ENCODE data around the gene SLC4A2.

Gene SLC4A2

DNA sequence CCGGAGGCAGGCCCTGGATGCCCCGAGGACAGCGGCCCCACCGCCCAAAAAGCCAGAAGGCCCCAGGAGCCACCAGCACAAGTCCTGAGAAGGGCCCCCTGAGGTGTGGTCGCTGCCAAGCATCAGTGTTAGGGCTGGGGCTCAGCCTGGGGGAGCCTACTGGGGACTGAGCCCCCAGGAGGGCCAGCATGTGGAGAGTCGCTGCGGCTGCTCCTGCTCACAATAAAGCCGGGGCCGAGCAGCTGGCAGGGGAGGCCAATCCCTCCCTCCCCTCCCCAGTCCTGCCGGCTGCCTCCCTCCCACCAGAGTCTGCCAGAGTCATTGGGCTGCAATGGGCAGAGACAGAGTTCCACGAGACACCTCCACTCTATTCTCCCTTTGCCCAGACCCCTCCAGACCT lies 14.1 kb upstream of the SLC4A2 start:
- DNase-seq = no peak

DNA sequence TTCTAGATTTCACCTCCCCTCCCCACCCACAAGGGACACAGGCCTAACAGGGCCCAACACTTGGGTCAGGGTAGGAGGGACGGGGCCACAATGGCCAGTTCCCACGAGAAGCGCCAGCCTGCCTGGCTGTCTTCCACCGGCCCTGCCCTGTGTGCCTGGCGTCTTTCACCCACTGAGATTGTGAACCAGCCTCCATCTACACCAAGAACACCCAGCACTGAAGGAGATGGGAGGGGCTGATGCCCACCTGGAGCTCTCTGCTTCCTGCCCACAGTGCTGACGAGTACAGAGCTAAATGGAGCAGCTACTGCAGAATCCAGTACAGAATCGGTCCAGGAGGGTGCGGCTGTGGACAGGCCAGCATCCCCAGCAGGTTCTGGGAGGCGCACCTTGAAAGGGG lies 13.4 kb upstream of the SLC4A2 start:
- DNase-seq = no peak

DNA sequence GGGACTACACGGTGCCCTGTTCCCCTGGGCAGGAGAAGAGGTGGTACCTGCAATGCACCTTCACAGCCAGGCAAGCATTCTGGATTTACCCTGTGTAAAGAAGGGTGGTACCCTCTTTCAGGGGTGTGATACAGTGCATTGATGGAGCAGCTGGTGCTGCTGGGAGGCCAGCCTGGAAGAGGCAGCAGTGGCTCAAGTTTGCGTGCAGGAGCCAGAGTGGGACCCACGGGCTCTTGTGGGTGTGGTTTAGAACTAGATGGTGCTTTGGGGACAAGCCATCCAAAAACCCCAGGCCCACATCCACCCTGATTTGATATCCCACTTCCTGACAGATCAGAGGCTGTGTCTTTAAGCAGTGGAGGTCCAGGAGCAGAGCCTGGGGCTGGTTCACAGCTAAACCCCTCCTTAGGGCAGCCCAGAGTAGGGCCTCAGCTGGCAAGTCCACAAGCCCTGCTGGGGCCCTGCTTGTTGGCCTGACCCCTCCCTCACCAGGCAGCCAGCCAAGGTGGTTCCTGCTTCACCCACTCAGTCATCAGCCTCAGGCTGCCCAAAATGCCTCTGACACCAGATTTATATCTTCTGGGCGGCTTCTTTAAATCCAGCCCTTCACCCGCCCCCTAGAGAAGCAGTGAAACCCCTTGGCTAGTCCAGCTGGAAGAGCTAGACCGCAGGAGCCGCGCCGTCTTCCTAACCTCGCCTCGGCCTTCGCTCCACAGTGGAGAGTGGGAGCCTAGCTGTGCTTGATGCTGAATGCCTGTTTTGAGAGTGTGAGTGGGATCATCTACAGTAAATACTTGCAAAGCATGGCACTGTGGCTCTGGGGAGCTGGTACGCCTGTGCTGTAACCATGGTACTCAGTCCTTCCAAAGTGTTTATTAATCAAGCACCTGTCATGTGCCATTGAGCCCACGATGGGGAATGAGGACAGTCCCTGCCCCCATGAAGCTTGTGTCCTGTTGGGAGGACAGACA lies 12.5 kb upstream of the SLC4A2 start:
- peak; percentile 89 for DNase-seq

DNA sequence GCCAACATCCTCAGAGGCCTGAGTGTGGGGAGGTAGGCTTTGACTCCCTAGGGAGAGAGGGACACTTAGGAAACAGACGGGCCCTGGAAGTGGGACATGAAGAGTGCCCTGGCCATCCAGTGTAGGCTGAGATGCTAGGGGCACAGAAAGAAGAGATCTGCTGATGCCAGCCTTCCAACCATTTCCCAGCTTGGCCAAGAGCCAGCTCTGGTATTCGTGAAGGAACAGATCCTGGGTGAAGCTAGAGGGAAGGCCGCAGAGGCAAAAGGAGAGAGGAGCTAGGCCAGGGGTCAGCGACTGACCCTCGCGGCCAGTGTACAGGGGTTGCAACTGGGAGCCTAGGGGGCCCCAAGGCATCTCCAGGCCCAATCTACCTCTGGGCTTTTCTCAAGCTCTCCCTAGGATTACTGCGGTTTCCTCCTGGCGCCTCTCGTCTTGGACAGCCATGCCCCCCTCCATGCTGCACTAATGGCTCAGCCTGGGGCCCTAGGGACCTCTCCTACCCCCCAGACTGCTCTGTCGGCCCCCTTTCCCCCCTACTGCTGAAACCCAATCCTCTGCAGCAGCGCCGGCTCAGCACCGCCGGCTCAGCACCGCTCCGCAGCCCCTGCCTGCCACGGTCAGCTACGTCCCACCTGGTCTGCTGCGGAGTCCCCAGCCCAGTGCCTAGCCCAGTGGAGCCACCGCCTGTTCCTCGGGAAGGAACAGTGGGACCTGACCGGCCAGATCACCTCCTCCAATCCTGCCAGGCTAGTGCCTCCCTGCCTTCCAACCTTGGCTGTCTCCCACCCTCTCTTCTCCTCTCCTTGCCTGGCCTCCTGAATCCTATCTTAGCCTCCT lies 11.2 kb upstream of the SLC4A2 start, which contains the start of gene ASIC3:
Gene ASIC3, plus strand, starts transcription at position 556 of the 840 bp plus-strand sequence. CDS start 355 bp downstream, outside the sequence.
- no peak for DNase-seq

DNA sequence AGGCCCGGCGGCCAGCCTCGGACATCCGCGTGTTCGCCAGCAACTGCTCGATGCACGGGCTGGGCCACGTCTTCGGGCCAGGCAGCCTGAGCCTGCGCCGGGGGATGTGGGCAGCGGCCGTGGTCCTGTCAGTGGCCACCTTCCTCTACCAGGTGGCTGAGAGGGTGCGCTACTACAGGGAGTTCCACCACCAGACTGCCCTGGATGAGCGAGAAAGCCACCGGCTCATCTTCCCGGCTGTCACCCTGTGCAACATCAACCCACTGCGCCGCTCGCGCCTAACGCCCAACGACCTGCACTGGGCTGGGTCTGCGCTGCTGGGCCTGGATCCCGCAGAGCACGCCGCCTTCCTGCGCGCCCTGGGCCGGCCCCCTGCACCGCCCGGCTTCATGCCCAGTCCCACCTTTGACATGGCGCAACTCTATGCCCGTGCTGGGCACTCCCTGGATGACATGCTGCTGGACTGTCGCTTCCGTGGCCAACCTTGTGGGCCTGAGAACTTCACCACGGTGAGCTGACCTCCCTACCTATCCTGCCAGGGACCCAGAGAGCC lies 10.4 kb upstream of the SLC4A2 start:
- no peak for DNase-seq

DNA sequence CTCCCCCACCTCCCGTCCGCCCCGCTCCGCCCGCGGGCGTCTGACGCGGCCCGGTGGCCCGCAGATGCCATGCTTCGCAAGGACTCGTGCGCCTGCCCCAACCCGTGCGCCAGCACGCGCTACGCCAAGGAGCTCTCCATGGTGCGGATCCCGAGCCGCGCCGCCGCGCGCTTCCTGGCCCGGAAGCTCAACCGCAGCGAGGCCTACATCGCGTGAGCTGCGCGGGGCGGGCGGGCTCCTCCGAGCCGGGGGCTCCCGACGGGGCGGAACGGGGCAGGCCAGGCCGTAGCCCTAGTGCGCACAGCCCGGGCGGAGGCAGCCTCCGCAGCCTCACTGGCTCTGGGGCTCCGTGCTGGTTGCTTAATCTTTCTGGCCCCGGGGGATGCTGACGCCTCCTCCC lies 8.3 kb upstream of the SLC4A2 start:
- DNase-seq = peak; percentile 76

DNA sequence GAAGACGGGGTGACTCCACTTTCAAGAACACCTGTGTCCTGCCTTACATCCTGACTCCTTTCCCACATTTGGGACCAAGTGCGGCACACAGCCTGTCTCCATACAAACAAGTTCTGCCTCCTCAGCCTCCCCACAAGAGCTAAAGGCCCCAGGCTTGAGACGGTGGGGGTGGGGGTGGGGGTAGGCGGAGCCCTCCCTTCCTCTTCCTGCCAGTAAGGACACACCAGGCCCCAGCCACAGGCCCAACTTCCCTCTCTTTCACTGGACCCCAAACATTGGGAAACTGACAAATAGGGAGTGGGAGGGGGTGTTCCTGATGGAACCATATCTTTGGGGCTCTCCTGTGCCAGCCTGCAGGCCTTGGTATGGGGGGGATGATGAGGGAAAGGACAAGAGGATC lies 6.3 kb upstream of the SLC4A2 start:
- no peak for DNase-seq

DNA sequence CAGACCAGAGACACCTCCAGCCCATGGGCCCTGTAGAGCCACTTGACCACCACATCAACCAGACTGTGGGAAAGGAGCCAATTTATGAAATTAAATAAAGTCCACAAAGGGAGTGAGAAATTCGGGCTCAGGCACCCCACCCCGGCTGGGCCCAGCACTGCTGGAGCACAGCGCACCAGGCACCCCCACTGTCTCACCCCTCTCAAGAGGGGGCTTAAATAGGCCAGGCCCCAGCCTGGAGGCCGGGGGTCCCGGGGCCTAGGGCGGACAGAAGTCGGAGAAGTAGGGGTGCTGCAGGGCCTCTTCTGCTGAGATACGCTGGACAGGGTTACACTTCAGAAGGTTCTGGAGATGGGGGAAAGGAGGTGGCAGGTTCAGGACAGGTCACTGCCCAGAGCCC lies 5.6 kb upstream of the SLC4A2 start:
- DNase-seq = no peak

DNA sequence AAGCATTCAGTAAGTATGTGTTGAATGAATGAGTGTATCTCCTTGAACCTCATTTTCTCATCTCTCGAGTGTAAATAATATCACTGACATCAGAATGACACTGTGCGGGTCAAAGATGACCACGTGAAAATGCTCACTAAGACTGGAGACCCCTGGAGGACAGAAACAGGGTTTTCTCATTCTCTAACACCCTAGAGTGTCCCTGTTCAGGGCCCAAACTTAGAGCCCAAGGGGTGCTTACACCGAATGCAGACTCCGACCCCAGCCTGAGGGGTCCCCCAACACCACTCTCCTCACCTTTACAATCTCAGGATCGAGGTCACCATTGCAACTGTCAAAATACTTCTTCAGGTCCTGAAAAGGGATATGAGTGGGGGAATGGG lies 3.1 kb upstream of the SLC4A2 start:
- DNase-seq = no peak

DNA sequence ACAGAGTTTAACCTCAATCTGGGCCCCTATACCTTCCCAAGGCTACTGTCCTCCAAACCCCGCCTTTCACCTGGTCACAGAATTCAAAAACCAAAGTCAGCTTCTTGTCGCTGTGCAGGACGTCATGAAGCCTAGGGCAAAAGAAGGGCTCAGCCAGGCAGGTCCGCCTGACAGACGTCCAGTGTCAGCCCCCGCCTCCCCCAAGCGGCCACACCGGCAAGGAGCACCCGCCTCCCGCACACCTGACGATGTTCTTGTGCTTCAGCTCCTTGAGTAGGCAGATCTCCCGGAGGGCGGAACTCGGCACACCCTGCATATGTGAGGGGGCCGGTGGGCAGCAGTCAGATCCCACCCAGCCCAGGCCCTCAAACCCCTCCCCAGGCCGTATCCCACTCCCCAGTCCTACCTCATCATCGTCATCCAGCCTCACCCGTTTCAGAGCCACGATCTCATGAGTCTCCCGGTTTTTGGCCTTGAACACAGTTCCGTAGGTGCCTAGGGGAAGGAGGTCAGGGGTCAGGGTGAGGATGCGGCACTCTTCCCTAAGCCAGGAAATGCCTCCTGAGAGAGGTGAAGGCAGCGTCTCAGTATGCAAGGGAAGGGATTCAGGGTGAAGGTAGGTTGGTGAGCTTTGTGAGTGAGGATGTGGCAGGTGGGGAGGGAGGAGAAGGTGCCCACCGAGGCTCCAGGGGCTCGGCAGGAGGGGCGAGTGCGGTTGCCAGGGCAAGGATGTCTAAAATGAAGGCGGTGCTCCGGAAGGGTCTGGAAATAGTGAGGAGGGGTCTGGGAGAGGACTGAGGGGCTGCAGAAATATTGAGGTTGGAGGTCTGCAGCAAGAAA lies 2.5 kb upstream of the SLC4A2 start:
- DNase-seq = no peak

DNA sequence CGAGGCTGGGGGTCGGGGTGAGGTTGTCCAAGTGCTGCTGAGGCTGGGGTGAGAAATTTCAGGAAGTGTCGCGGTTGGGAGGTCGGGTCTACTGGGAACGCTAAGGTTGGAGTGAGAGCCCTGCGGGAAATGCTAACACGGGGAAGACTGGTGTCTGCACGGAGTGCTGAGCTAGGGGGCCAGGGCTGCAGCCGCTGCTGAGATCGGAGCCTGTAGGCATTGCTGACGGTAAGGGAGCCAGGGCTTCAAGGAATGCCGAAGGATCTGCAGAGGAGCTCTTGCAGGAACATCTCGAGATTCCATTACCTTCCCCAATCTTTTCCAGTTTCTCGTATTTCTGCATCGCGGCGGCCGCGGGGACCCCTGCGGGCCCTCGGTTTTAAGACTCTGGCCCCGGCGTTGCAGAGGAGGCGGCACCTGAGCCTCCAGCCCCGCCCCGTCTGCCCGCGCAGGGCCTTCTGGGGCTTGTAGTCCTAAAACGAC lies 1.8 kb upstream of the SLC4A2 start, which contains the start of gene CDK5:
Gene CDK5, minus strand, starts transcription at position 392 of the 483 bp plus-strand sequence. Its CDS starts 49 bp downstream, at position 343.
- DNase-seq = no peak

DNA sequence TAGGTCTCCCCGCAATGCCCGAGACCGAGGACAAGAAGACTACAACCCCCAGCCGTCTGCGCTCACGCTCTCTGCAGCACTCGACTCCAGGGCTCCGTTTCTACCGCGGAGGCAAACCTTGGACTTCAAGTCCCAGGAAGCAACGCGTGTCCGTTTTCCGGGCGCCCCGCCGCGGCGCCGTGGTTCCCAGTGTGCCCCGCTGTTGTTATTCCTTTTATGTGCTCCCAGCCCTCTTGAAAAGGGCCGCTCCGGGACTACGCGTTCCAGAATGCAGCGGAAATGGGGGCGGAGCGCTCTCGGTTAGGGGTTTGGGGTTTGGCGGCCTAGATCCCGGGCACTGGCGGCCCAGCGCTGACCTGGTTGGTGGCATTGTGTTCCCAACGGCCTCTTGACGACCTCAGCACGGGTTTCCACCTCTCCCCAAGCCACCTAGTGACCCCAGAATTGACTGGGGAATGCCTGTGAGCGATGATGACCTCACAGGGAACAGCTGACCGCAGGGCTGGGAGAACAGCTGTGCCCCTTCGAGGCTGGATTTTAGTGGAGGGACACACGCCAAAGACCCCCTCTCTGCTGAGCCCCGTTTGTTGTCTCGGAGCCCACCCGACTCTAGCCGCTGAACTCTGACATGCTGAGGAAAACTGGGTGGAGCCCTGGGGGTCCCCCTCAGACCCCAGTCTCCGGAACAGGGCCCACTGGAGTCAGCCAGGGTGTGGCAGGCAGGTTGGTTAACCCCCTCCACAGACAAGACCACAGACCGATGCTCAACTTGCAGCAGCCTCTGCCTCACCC lies 1.2 kb upstream of the SLC4A2 start:
- peak; percentile 99 for DNase-seq

DNA sequence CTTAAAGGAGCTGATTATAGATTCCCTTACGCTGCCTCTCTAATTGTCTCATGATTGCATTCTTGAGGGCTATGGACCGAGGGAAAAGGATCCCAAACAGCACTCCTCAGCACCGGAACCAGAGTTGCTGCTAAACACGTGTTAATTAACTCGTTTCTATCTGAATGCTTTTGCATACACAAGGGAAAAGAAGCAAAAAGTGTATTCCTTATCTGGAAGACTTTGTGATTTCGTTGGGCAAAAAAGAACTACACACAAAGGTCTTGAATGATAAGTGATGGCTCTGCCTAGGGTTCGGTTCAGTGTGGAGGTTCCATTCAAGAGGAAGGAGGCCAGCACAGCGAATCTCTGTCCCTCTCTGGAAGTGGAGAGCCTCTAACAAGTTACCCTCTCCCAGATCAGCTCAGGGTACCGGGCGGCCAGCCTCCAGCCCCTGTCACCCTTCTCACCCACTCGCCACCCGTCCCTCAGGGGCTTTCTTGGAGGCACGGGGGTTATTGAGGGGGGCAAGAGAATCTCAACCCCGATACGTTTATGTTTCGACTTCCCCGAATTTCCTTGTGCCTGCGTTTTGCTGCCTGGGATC lies 515 bp upstream of the SLC4A2 start:
- no peak for DNase-seq

DNA sequence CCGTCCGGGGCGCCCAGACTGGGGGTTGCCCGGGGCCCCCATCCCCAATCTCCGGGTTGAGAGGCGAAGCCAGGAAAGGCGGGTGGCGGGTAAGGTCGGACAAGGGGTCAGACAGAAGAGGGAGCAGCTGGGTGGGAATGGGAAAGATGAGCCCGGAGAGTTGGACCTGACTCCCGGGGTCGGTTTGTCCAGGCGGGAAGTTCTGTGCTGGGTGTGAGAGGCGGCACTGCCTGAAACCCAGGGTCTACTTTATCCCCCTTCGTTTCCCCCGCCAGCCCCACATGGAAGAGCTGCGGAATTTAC lies 675 bp downstream of the SLC4A2 start:
- no peak for DNase-seq

DNA sequence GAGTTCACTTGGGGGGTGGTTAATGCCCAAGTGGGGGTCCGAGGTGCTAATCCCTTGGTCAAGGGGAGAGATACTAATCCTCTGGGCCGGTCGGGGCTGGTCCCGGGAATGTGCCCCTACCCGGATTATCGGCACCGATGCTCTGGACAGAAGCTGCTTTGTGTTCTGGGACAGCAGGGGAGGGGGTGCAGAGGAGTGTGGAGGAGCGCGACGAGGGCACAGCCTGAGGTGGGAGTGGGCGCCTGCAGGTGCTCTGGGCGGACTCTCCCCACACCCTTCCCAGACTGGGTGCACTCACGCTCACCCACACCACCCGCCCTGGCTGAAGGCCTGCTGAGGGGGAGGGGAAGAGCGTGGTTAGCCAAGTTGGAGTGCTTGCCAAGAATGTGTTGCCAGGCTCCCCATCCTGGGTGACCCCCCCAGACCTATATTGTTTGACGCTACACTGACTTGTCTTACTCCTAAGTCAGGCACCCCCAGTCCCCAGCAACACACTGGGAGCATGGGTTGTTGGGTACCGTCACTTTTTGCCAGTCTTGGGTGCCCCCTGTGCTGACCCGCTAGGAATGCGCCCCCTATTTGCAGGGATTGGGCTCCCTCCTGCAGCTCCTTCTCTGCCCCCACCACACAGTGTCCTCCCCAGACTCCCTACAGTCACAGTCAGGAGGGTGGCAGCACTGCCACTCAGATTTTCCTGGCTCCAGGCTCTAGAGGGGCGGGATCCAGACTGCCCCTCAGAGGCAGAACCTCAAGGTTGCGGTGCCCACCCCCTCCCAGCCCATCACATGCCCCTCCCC lies 1.2 kb downstream of the SLC4A2 start:
- DNase-seq = peak; percentile 62

DNA sequence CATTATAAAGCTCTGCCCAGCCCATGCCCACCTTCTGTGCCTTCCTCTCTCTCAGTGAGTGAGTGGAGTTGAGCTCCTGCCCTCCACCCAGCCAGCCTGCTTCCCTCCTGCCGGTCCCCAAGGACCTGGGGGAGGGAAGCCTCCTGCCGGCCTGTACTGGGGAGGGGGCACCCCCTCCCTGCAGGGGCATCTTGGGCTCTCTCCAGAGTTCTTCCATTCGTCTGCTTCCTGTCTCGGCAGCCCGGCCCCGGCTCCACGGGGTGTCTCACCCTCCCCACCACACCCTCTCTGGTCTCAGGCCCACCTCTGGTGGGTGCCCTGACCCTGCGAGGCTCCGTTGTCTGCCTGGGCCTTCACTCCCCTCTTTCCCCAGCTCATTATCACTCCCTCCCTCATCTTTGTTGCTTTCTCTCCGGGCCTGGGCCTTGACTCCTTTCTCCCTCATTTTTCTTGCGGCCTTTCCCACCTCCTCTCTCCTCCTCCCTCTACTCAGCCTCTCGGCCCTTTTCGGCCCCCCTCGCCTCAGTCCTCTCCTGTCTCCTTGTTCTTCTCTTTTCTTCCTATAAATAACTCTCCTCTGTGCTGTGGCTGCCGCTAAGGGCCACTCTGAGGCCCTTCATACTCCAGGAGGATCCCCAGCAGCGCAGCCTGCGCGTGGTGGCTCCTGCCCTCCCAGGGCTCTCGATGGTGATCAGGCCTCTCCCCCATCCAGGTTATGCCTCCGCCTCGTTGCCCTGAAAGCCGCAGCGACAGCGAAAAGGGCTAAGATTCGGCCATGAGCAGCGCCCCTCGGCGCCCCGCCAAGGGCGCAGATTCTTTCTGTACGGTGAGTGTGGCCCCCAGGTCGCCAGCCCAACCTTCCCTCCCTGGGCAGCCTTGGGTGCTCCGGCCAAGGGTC lies 2.1 kb downstream of the SLC4A2 start:
- DNase-seq = no peak

DNA sequence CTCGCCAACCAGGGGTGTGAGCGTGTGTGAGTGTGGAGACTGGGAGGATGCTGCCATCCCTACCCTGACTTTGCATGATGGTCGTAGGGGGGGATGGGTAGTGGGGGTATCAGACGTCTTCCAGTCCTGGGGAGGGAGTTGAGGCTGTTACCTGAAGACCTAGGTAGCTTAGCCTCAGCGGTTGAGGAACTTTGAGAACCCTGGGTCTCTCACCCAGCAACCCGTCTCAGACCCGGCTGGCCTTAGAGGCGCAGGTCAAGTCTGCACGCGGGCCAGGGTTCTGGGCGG lies 2.7 kb downstream of the SLC4A2 start:
- DNase-seq = no peak

DNA sequence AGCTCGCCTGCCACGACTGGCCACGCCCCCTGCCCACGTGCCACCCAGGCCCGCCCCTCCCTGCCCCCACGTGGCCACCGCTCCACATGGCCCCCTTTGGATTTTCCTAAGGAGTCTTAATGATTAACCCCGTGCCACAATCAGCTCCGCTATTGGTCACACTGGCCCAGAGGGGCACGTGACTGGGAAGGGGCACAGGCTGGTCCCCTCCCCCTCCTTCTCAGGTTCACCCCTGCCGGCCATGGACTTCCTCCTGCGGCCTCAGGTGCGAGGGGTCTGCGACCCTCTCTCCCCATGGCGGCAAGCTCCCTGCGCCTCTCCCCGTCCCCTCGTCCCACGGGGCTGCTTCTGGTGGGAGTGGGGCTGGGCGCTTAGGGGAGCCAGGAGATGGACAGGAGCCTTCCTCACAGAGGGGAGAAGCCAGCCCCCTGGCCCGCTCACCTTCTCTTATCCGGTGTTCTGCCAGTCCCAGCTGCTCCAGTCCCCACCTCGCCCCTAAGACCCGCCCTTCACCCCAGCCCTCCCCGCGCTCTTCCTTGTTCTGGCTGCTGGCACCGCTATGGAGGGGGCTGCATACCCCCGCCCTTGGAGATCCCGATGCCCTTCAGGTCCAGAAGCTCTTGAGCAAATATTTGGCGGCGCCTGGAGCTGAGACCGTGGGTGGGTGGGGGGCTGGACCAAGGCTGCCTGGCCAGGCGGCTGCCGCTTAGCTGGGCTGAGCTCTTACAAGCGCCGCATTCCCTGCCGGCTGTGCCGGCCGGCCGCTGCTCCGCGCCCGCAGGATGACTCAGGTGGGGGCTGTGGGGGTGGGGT lies 3.2 kb downstream of the SLC4A2 start:
- DNase-seq = peak; percentile 59

DNA sequence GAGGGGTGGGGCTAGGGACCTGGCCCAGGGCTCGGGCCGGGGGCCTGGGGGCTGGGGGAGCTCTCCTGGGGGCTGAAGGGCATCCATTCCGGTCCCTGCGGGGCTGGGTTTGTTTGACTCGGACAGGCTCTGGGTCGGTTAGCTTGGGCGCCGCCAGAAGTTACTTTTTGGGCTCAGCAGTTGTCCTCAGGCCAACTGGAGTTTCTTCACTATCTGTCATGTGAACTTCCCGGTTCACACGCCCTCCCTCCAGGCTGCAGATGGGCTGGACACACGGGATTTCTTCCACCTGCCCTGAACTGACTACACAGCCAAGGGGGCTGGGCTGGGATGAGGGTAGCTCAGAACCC lies 3.8 kb downstream of the SLC4A2 start:
- DNase-seq = no peak
